ENCODE measurements around the gene CYTH2.
"Not testable (repeated sequence)": the region's sequence is repeated elsewhere in the genome, so short reads cannot be mapped to it uniquely, and the experiment has no call there.

GRCh38 chr19:48488478-48488877 is 19.3 kb downstream of the CYTH2 start:
- not testable (repeated sequence) for TF ChIP-seq CTCF (IDR thresholded peaks at IDR 0.05; ENCODE audit: borderline replicate concordance, extremely low read depth, low read length, poor library complexity, severe bottlenecking); EZH2 (IDR thresholded peaks at IDR 0.05; ENCODE audit: borderline replicate concordance, low read depth, low read length, severe bottlenecking)
